ENCODE data around the gene DNAJC28. TPM values are rescaled to one million over a fixed set of nuclear protein-coding genes. Genes with fewer than 3 reads are reported as not detected.
"Not testable (repeated sequence)": the region's sequence is repeated elsewhere in the genome, so short reads cannot be mapped to it uniquely, and the experiment has no call there.

Gene DNAJC28
- total and polyA plus RNA-seq, 12 donors = 2.4 to 9.1 (median 3.8) TPM

DNA sequence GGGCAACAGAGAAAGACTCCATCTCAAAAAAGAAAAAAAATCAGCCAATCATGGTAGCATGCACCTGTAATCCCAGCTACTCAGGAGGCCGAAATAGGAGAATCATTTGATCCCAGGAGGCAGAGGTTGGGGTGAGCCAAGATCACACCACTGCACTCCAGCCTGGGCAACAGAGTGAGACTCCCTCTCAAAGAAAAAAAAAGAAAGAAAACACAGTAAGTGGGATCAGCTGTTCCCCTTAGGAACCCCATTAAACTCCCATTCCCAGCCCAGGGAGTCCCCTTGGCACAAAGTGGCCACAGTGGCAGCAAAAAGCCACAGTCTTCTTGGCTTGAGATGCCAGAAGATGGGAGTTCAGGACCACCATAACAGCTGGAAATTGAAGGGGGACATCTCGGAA lies 20.8 kb downstream of the DNAJC28 start:
- peaks cover 11 to 15% of the 10 kb centered on the region in 2 donors for H3K4me1 ChIP-seq (replicated peaks in 1 of 2)
- no peaks in the 10 kb centered on the region for H3K27me3 ChIP-seq
- 95 to 100% (median 96%) methylated on average over 2 of the region's 2 CpGs for WGBS, 4 donors
- intact Hi-C loops (cut with DNase I) = no loop called here
- no peaks in the 10 kb centered on the region for H3K9me3 ChIP-seq (replicated peaks in 1 of 3)
- TF ChIP-seq POLR2A (IDR thresholded peaks at IDR 0.05) = no peak
- TF ChIP-seq, protein P1, sequence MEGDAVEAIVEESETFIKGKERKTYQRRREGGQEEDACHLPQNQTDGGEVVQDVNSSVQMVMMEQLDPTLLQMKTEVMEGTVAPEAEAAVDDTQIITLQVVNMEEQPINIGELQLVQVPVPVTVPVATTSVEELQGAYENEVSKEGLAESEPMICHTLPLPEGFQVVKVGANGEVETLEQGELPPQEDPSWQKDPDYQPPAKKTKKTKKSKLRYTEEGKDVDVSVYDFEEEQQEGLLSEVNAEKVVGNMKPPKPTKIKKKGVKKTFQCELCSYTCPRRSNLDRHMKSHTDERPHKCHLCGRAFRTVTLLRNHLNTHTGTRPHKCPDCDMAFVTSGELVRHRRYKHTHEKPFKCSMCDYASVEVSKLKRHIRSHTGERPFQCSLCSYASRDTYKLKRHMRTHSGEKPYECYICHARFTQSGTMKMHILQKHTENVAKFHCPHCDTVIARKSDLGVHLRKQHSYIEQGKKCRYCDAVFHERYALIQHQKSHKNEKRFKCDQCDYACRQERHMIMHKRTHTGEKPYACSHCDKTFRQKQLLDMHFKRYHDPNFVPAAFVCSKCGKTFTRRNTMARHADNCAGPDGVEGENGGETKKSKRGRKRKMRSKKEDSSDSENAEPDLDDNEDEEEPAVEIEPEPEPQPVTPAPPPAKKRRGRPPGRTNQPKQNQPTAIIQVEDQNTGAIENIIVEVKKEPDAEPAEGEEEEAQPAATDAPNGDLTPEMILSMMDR (IDR thresholded peaks at IDR 0.05) = no peak
- H3K4me3 ChIP-seq = no peak overlapping the region
- no peak for DNase-seq
- peak overlapping the region in 1 of 5 donors; percentile 1 for H3K27ac ChIP-seq
- no peaks in the 10 kb centered on the region for H3K36me3 ChIP-seq (replicated peaks in 1 of 2)

DNA sequence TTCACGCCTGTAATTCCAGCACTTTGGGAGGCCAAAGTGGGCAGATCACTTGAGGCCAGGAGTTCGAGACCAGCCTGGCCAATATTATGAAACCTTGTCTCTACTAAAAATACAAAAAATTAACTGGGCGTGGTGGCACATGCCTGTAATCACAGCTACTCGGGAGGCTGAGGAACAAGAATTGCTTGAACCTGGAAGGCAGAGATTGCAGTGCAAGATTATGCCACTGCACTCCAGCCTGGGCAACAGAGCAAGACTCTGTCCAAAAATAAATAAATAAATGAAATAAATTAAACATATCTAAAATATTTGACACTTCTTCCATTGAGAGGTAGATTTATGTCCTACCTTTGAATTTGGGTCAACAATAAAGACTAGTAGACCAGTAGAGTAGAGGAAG lies 22.3 kb downstream of the DNAJC28 start:
- not testable (repeated sequence) for H3K27me3 ChIP-seq
- 92 to 95% (median 93%) methylated on average over 4 of the region's 4 CpGs for WGBS, 4 donors

DNA sequence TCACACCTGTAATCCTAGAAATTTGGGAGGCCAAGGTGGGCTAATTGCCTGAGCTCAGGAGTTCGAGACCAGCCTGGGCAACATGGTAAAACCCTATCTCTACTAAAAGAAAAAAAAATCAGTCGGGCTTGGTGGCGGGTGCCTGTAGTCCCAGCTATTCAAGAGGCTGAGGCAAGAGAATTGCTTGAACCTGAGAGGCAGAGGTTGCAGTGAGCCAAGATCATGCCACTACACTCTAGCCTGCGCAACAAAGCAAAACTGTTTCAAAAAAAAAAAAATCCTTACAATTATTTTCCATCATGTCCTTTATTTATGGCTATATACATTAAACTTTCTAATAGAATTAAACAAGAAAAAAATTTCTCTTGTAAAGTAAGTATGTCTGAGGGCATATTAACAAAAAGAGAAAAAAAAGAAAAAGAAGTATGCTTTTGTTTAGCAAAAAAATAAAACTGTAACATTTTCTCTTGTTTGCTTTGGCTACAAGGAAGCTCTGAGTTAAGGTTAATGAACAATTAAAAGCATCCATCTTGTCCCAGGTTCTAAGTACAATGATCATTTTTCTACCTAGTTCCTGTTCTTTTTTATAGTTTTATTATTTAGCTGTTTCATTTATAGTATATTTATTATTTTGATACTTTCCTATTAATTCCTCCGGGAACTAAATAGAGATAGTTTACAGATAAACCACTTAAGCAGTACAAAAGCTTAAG lies 29.8 kb downstream of the DNAJC28 start:
- Histone ChIP-seq H3K36me3 (replicated peaks in 1 of 2) (peaks cover 0 to 30% of the 10 kb centered on the region in 2 donors), H3K4me3 (no peak overlapping the region)
- 92 to 96% (median 94%) methylated on average over 5 of the region's 5 CpGs for WGBS, 4 donors

More for the DNA sequence above, 22.3 kb downstream of the DNAJC28 start:
- peaks cover 11 to 15% of the 10 kb centered on the region in 2 donors for H3K4me1 ChIP-seq (replicated peaks in 1 of 2)
- intact Hi-C loops (cut with DNase I); H3K4me3 ChIP-seq; H3K27ac ChIP-seq; DNase-seq; H3K9me3 ChIP-seq (replicated peaks in 1 of 3); H3K36me3 ChIP-seq (replicated peaks in 1 of 2): not testable (repeated sequence)

DNA sequence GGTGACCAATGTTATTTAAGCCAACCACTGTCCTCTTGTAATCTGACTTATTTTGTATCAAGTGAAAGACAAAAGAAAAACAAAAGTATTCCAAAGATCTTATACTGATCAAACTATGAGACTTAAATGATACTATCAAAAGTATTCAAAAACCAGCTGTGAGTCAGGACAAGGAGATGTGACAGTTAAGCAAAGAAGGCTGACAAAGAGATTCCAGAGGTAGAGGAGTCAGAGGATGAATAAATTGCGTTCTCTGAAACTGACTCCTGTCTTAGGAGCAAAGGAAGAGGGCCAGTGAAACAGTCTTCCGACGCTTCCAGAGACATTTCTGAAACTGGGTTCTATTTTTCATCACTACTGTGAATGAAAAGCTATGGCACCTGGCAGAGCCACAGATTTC lies 32.7 kb downstream of the DNAJC28 start:
- no peak overlapping the region for H3K27ac ChIP-seq
- TF ChIP-seq POLR2A (IDR thresholded peaks at IDR 0.05) = no peak
- TF ChIP-seq, protein P1 (IDR thresholded peaks at IDR 0.05) = no peak
- no peaks in the 10 kb centered on the region for H3K27me3 ChIP-seq
- no peak for DNase-seq
- H3K9me3 ChIP-seq (replicated peaks in 1 of 3) = no peaks in the 10 kb centered on the region
- WGBS, 4 donors = 92 to 98% (median 97%) methylated on average over 3 of the region's 3 CpGs
- intact Hi-C loops (cut with DNase I) = no loop called here
- H3K4me1 ChIP-seq (replicated peaks in 1 of 2) = no peaks in the 10 kb centered on the region
- peaks cover 0 to 38% of the 10 kb centered on the region in 2 donors for H3K36me3 ChIP-seq (replicated peaks in 1 of 2)
- no peak overlapping the region for H3K4me3 ChIP-seq

More for the DNA sequence above, 29.8 kb downstream of the DNAJC28 start:
- Histone ChIP-seq H3K9me3 (replicated peaks in 1 of 3) (no peaks in the 10 kb centered on the region), H3K27ac (no peak overlapping the region), H3K27me3 (no peaks in the 10 kb centered on the region), H3K4me1 (replicated peaks in 1 of 2) (no peaks in the 10 kb centered on the region)
- peak in 1 of 7 donors; percentile 2 for DNase-seq
- TF ChIP-seq, protein P1 (IDR thresholded peaks at IDR 0.05) = no peak
- TF ChIP-seq POLR2A (IDR thresholded peaks at IDR 0.05) = no peak
- intact Hi-C loops (cut with DNase I) = no loop called here

All from adrenal gland (tissue), 12 donors.